HCT116 (cell line): ENCODE measurements around the gene OR5H1. TPM values are rescaled to one million over a fixed set of nuclear protein-coding genes. Genes with fewer than 3 reads are reported as not detected.
A peak's percentile ranks its signal among the peaks of the same experiment; 100 is the strongest.

Experiments
- ATAC-seq: fragments of 200-7000 bp; cut with Tn5 transposase; 2 replicates; pipeline ENCODE4 v1.9.1; 2020; ENCODE audit warnings: mild to moderate bottlenecking, moderate library complexity
- BruUV-seq: library from RNA; stranded (reverse); fragments of 400-500 nt; replicated peaks from 2 replicates; lab custom pipeline; 2021; lab: Mats Ljungman, UMichigan
- CTCF ChIA-PET: fragments of 300-600 bp; sonication (Branson Sonifier 250); formaldehyde crosslinking; loops from one replicate; lab custom pipeline; 2021; ENCODE audit warnings: antibody characterized with exemption; lab: Charles Lee
- POLR2A ChIA-PET: fragments of 300-600, 350-600 bp; sonication (Branson Sonifier 250); formaldehyde crosslinking; loops from one replicate; lab custom pipeline; 2021; ENCODE audit warnings: antibody characterized with exemption; lab: Charles Lee
- RAD21 ChIA-PET, 2 experiments: fragments of 300-600 bp; sonication (Branson Sonifier 250); formaldehyde crosslinking; loops; one replicate each; lab custom pipeline; 2023; ENCODE audit warnings: low total read pairs in 2 of 2; ENCODE audit not compliant: uncharacterized antibody in 2 of 2, unreplicated experiment in 2 of 2, low non-redundant PET in 1 of 2; lab: Charles Lee
- DNase-seq: peaks from one replicate; pipeline ENCODE4 v3.0.0-alpha.2; 2010; ENCODE audit warnings: low read depth, low spot score
- H2AFZ ChIP-seq: fragments of 200-600 bp; shearing (Covaris generic), sonication (generic); 2 replicates; pipeline ENCODE4 v1.6.1; 2017; ENCODE audit warnings: low read depth, mixed run types, mixed read lengths, antibody characterized with exemption, low read length; ENCODE audit not compliant: poor library complexity, severe bottlenecking
- H3K27ac ChIP-seq: 2 replicates; pipeline ENCODE4 v1.5.1; 2012; ENCODE audit warnings: low read depth, low read length
- H3K27me3 ChIP-seq: fragments of 200-600 bp; sonication (generic); 2 replicates; pipeline ENCODE4 v1.6.1; 2016; ENCODE audit warnings: mixed run types, low read length, mixed read lengths; ENCODE audit not compliant: insufficient read depth
- H3K36me3 ChIP-seq, 2 experiments: fragments of 200-500 bp in 1 of 2; fragments of 200-600 bp in 1 of 2; sonication (Bioruptor generic) in 1 of 2; sonication (generic) in 1 of 2; 2 replicates each; pipeline versions ENCODE4 v1.5.1 to v1.6.1; 2014 to 2016; ENCODE audit warnings: low read length in 2 of 2, inconsistent platforms in 1 of 2, mixed read lengths in 1 of 2, mixed run types in 1 of 2; ENCODE audit not compliant: insufficient read depth in 2 of 2, control insufficient read depth in 1 of 2
- H3K4me1 ChIP-seq, 2 experiments: fragments of 200-600 bp in 1 of 2; sonication (generic) in 1 of 2; 2 replicates each; pipeline versions ENCODE4 v1.5.1 to v1.6.1; 2012 to 2017; ENCODE audit warnings: low read length in 2 of 2, inconsistent platforms in 1 of 2, mild to moderate bottlenecking in 1 of 2, mixed read lengths in 1 of 2, mixed run types in 1 of 2, moderate library complexity in 1 of 2; ENCODE audit not compliant: insufficient read depth in 2 of 2, control insufficient read depth in 1 of 2
- H3K4me2 ChIP-seq: fragments of 200-600 bp; sonication (generic); 2 replicates; pipeline ENCODE4 v1.6.1; 2017; ENCODE audit warnings: mixed run types, low read length, mixed read lengths
- H3K4me3 ChIP-seq, 2 experiments: fragments of 200-600 bp in 1 of 2; sonication (generic) in 1 of 2; replicated peaks in 1 of 2; 2 replicates each; pipeline ENCODE4 v1.5.1; 2011 to 2016; ENCODE audit warnings: low read length in 2 of 2, control low read depth in 1 of 2, low read depth in 1 of 2, mild to moderate bottlenecking in 1 of 2, mixed read lengths in 1 of 2, mixed run types in 1 of 2
- H3K79me2 ChIP-seq: fragments of 200-600 bp; sonication (generic); 2 replicates; pipeline ENCODE4 v1.6.1; 2017; ENCODE audit warnings: mild to moderate bottlenecking, mixed run types, low read length, moderate library complexity, mixed read lengths; ENCODE audit not compliant: insufficient read depth
- H3K9ac ChIP-seq: fragments of 200-600 bp; sonication (generic); 2 replicates; pipeline ENCODE4 v1.6.1; 2016; ENCODE audit warnings: low read length, mixed read lengths
- H3K9me2 ChIP-seq: fragments of 200-600 bp; sonication (generic), shearing (Covaris generic); 2 replicates; pipeline ENCODE4 v1.6.1; 2017; ENCODE audit warnings: mixed run types, mild to moderate bottlenecking, moderate library complexity; ENCODE audit not compliant: insufficient read depth
- H3K9me3 ChIP-seq, 2 experiments: fragments of 200-500 bp in 1 of 2; fragments of 200-600 bp in 1 of 2; sonication (Bioruptor generic) in 1 of 2; sonication (generic) in 1 of 2; 2 replicates each; pipeline ENCODE4 v1.6.1; 2014 to 2017; ENCODE audit warnings: low read length in 2 of 2, mixed read lengths in 2 of 2, inconsistent platforms in 1 of 2, low read depth in 1 of 2, mild to moderate bottlenecking in 1 of 2, mixed run types in 1 of 2, moderate library complexity in 1 of 2; ENCODE audit not compliant: control insufficient read depth in 1 of 2, insufficient read depth in 1 of 2
- H4K20me1 ChIP-seq: fragments of 200-600 bp; sonication (generic), shearing (Covaris generic); 2 replicates; pipeline ENCODE4 v1.6.1; 2017; ENCODE audit warnings: mixed run types, mild to moderate bottlenecking, moderate library complexity; ENCODE audit not compliant: insufficient read depth
- CBX3 ChIP-seq: IDR thresholded peaks from 2 replicates; pipeline ENCODE4 v1.6.1; 2012; ENCODE audit warnings: low read depth
- FOSL1 ChIP-seq: IDR thresholded peaks from 2 replicates; pipeline ENCODE4 v1.6.1; 2012; ENCODE audit warnings: low read depth
- JUND ChIP-seq: IDR thresholded peaks from 2 replicates; pipeline ENCODE4 v1.6.1; 2012
- POLR2AphosphoS5 ChIP-seq: IDR thresholded peaks from 2 replicates; pipeline ENCODE4 v1.6.1; 2011; ENCODE audit warnings: mild to moderate bottlenecking, low read depth, low read length, moderate library complexity
- RAD21 ChIP-seq: IDR thresholded peaks from 2 replicates; pipeline ENCODE4 v1.6.1; 2012; ENCODE audit warnings: low read depth, mild to moderate bottlenecking
- SIN3A ChIP-seq: IDR thresholded peaks from 2 replicates; pipeline ENCODE4 v1.6.1; 2012; ENCODE audit warnings: low read depth
- SRF ChIP-seq: IDR thresholded peaks from 2 replicates; pipeline ENCODE4 v1.6.1; 2012; ENCODE audit warnings: low read depth
- TCF7L2 ChIP-seq: IDR thresholded peaks from 2 replicates; pipeline ENCODE4 v1.7.0; 2011; ENCODE audit warnings: borderline replicate concordance, inconsistent platforms; ENCODE audit not compliant: insufficient read depth, insufficient read length; ENCODE audit errors: extremely low read depth
- intact Hi-C: fragments of 100-400 bp; cut with micrococcal nuclease; formaldehyde crosslinking; loops from 2 replicates; pipeline ENCODE4 v1.10.0; 2022
- total RNA-seq: library from RNA; stranded (reverse); gene quantifications from one replicate; pipeline ENCODE4 v1.2.1, GENCODE V29; 2021; ENCODE audit not compliant: unreplicated experiment
- TF ChIP-seq, protein P1 (sequence below), 3 experiments: fragments of 200-600 bp in 1 of 3; sonication (generic) in 1 of 3; IDR thresholded peaks in 2 of 3; conservative IDR thresholded peaks in 1 of 3; 2 replicates each; pipeline ENCODE4 v1.5.1; 2012 to 2017; ENCODE audit warnings: low read depth in 2 of 3, low read length in 2 of 3, antibody characterized with exemption in 1 of 3, borderline replicate concordance in 1 of 3, control low read depth in 1 of 3, mild to moderate bottlenecking in 1 of 3, mixed read lengths in 1 of 3, mixed run types in 1 of 3, moderate library complexity in 1 of 3; ENCODE audit not compliant: insufficient read depth in 1 of 3

Gene OR5H1
- total RNA-seq, 1 experiment from 2014 or later = not detected

DNA sequence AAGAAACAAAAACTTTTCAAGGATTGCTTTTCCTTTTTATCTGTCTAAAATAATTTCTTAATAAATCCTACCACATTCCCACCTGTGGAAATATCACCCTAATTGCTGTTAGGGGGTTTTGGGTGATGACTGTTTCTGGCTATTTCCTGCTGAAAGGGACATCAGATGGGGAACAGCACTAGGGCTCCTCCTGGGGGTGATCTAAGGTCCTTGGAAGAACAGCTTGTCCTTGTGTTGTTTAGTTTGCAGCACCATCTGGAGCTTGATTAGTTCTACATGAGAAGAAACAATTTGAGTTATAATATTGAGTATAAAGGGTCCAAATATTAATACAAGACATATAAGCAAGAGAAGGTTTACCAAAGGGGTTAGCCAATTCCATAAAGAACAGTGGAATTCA is 54.7 kb downstream of the OR5H1 start:
- CTCF ChIA-PET = interaction anchor here (1.0 to 2.2 kb wide), 2 partner anchors 144 to 146 kb away, joined by 3 to 18 read pairs; no protein-coding TSS in a partner anchor
- RAD21 ChIA-PET = interaction anchor here in 1 of 2 experiments (1.2 kb wide), 1 partner anchor 147 kb away, joined by 5 read pairs; no protein-coding TSS in a partner anchor

More for the DNA sequence above, 54.7 kb downstream of the OR5H1 start:
- H3K27me3 ChIP-seq = no peaks in the 10 kb centered on the region
- no peak overlapping the region for H3K4me2 ChIP-seq
- no peaks in the 10 kb centered on the region for H3K9me3 ChIP-seq
- H3K36me3 ChIP-seq = no peaks in the 10 kb centered on the region
- no peak for TF ChIP-seq SIN3A
- no peak for TF ChIP-seq POLR2AphosphoS5
- TF ChIP-seq, protein P1, sequence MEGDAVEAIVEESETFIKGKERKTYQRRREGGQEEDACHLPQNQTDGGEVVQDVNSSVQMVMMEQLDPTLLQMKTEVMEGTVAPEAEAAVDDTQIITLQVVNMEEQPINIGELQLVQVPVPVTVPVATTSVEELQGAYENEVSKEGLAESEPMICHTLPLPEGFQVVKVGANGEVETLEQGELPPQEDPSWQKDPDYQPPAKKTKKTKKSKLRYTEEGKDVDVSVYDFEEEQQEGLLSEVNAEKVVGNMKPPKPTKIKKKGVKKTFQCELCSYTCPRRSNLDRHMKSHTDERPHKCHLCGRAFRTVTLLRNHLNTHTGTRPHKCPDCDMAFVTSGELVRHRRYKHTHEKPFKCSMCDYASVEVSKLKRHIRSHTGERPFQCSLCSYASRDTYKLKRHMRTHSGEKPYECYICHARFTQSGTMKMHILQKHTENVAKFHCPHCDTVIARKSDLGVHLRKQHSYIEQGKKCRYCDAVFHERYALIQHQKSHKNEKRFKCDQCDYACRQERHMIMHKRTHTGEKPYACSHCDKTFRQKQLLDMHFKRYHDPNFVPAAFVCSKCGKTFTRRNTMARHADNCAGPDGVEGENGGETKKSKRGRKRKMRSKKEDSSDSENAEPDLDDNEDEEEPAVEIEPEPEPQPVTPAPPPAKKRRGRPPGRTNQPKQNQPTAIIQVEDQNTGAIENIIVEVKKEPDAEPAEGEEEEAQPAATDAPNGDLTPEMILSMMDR (IDR thresholded peaks at IDR 0.05 in 2 of 3, conservative IDR thresholded peaks at IDR 0.05 in 1 of 3; ENCODE audit: borderline replicate concordance in 1 of 3, insufficient read depth in 1 of 3, low read depth in 2 of 3, low read length in 2 of 3) = peak; percentile 29 to 72 (median 30); a peak in 3 of 6 replicates
- TF ChIP-seq FOSL1 = no peak
- no peak for TF ChIP-seq TCF7L2
- TF ChIP-seq RAD21 = peak; percentile 41
- no peak for TF ChIP-seq CBX3
- TF ChIP-seq SRF = no peak
- TF ChIP-seq JUND = no peak
- H3K4me1 ChIP-seq = no peaks in the 10 kb centered on the region
- DNase-seq (peak; percentile 10), ATAC-seq (peak; percentile 75; the same call in 1 of the 2 replicates)
- no peaks in the 10 kb centered on the region for H3K9me2 ChIP-seq
- no peaks in the 10 kb centered on the region for H4K20me1 ChIP-seq
- no peak overlapping the region for H3K27ac ChIP-seq
- H3K79me2 ChIP-seq = no peaks in the 10 kb centered on the region
- H3K4me3 ChIP-seq = no peak overlapping the region
- no TSS peak for BruUV-seq
- intact Hi-C loops = loop anchor here (1.0 to 10.0 kb wide), 2 partner anchors 146 to 390 kb away; no protein-coding TSS in a partner anchor
- POLR2A ChIA-PET = no interaction called here
- H2AFZ ChIP-seq = no peak overlapping the region
- no peak overlapping the region for H3K9ac ChIP-seq

Other genes starting within 250 kb of the OR5H1 start
- gene RIOX2, start 158.3 kb upstream of the OR5H1 start, total RNA-seq = 39.1 TPM
- gene GABRR3, start 95.4 kb upstream of the OR5H1 start, total RNA-seq = not detected
- not detected for gene OR5AC2, start 43.5 kb upstream of the OR5H1 start, total RNA-seq
- gene OR5H14, start 16.8 kb downstream of the OR5H1 start, total RNA-seq = not detected
- not detected for gene OR5H15, start 36.0 kb downstream of the OR5H1 start, total RNA-seq
- not detected for gene OR5H6, start 133.5 kb downstream of the OR5H1 start, total RNA-seq
- gene OR5H2, start 151.8 kb downstream of the OR5H1 start, total RNA-seq = not detected
- gene OR5K4, start 223.1 kb downstream of the OR5H1 start, total RNA-seq = not detected